ENCODE data around the gene ARVCF. TPM values are rescaled to one million over a fixed set of nuclear protein-coding genes. Genes with fewer than 3 reads are reported as not detected.

Gene ARVCF
- total and polyA plus RNA-seq, 9 of the 15 experiments (the other 6 are each of a cell fraction or from before 2014, with no cell fraction given), result 0.03 to 97.4 (median 15.6) TPM

GRCh38 chr22:20062043-20062765 lies 45.6 kb upstream of the ARVCF start (continued):
- TF ChIP-seq CEBPG (CRISPR knock-in tag; IDR thresholded peaks at IDR 0.05) (no peak), CEBPG (tag; conservative IDR thresholded peaks at IDR 0.05 in 1 of 2, IDR thresholded peaks at IDR 0.05 in 1 of 2) (no peak), SRSF7 (optimal IDR thresholded peaks at IDR 0.05; ENCODE audit: low read depth, low read length) (no peak), RFX5 (IDR thresholded peaks at IDR 0.05; ENCODE audit: low read depth, low read length) (no peak), MAZ (CRISPR knock-in tag; conservative IDR thresholded peaks at IDR 0.05 in 1 of 2, IDR thresholded peaks at IDR 0.05 in 1 of 2) (0 out of 4 replicates have a peak, but pooled peaks of 1 of the 2 experiments have one; percentile 23), TCF7L2 (IDR thresholded peaks at IDR 0.05; ENCODE audit: low read depth, low read length) (no peak), KLF16 (IDR thresholded peaks at IDR 0.05) (no peak), RBBP5 (IDR thresholded peaks at IDR 0.05; ENCODE audit: borderline replicate concordance, insufficient read depth, low read length, poor library complexity, severe bottlenecking) (peak; percentile 29), ZNF124 (CRISPR knock-in tag; IDR thresholded peaks at IDR 0.05) (no peak), RB1 (IDR thresholded peaks at IDR 0.05; ENCODE audit: low read depth) (no peak), AFF1 (IDR thresholded peaks at IDR 0.05; ENCODE audit: low read depth in 1 of 2, partially characterized antibody in 2 of 2) (no peak), TAF7 (tag; IDR thresholded peaks at IDR 0.05) (no peak), RUNX1 (IDR thresholded peaks at IDR 0.05; ENCODE audit: low read depth) (0 out of 2 replicates have a peak, but pooled peaks have one; percentile 27), HCFC1 (IDR thresholded peaks at IDR 0.05; ENCODE audit: low read depth, low read length) (no peak), CREBBP (IDR thresholded peaks at IDR 0.05; ENCODE audit: low read depth, low read length) (no peak), HDAC1 (IDR thresholded peaks at IDR 0.05) (no peak), ZNF589 (CRISPR knock-in tag; IDR thresholded peaks at IDR 0.05; ENCODE audit: low read depth) (no peak), ELF1 (tag; IDR thresholded peaks at IDR 0.05) (no peak)
- TF ChIP-seq, protein P1, sequence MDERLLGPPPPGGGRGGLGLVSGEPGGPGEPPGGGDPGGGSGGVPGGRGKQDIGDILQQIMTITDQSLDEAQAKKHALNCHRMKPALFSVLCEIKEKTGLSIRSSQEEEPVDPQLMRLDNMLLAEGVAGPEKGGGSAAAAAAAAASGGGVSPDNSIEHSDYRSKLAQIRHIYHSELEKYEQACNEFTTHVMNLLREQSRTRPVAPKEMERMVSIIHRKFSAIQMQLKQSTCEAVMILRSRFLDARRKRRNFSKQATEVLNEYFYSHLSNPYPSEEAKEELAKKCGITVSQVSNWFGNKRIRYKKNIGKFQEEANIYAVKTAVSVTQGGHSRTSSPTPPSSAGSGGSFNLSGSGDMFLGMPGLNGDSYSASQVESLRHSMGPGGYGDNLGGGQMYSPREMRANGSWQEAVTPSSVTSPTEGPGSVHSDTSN (CRISPR knock-in tag; IDR thresholded peaks at IDR 0.05; ENCODE audit: low read depth), result no peak
- TF ChIP-seq, protein P1 (tag; conservative IDR thresholded peaks at IDR 0.05; ENCODE audit: low read depth), result no peak

Measured in K562 (cell line).